H9 (cell line): ENCODE data around the gene PCDHGA6. TPM values are rescaled to one million over a fixed set of nuclear protein-coding genes. Genes with fewer than 3 reads are reported as not detected.

Experiments
- DNase-seq: peaks from one replicate; pipeline ENCODE4 v3.0.0-alpha.2; 2017
- H2AFZ ChIP-seq: one replicate; pipeline ENCODE4 v1.6.1; 2013; ENCODE audit warnings: mild to moderate bottlenecking, low read length, control low read depth, moderate library complexity
- H2AK5ac ChIP-seq: 2 replicates; pipeline ENCODE4 v1.6.1; 2013; ENCODE audit warnings: low read length, control low read depth, mixed read lengths; ENCODE audit not compliant: insufficient read length
- H2BK120ac ChIP-seq: one replicate; pipeline ENCODE4 v1.6.1; 2013; ENCODE audit warnings: low read depth, mild to moderate bottlenecking, low read length, control low read depth, inconsistent platforms; ENCODE audit not compliant: poor library complexity, severe bottlenecking
- H2BK12ac ChIP-seq: 2 replicates; pipeline ENCODE4 v1.6.1; 2013; ENCODE audit warnings: low read length, control low read depth, mixed read lengths, low read depth; ENCODE audit not compliant: insufficient read length
- H2BK15ac ChIP-seq: 2 replicates; pipeline ENCODE4 v1.6.1; 2013; ENCODE audit warnings: low read depth, low read length, control low read depth
- H2BK20ac ChIP-seq: one replicate; pipeline ENCODE4 v1.6.1; 2013; ENCODE audit warnings: low read depth, mild to moderate bottlenecking, low read length, control low read depth, inconsistent platforms; ENCODE audit not compliant: poor library complexity, severe bottlenecking
- H2BK5ac ChIP-seq: 2 replicates; pipeline ENCODE4 v1.6.1; 2013; ENCODE audit warnings: low read length, control low read depth, mixed read lengths; ENCODE audit not compliant: insufficient read length
- H3K14ac ChIP-seq: 2 replicates; pipeline ENCODE4 v1.6.1; 2013; ENCODE audit warnings: low read length, control low read depth; ENCODE audit not compliant: insufficient read depth
- H3K18ac ChIP-seq: 2 replicates; pipeline ENCODE4 v1.6.1; 2013; ENCODE audit warnings: low read depth, mild to moderate bottlenecking, mixed read lengths, low read length, control low read depth; ENCODE audit not compliant: insufficient read length
- H3K23ac ChIP-seq: 2 replicates; pipeline ENCODE4 v1.6.1; 2013; ENCODE audit warnings: low read length, control low read depth, mixed read lengths, low read depth; ENCODE audit not compliant: insufficient read length
- H3K23me2 ChIP-seq: 2 replicates; pipeline ENCODE4 v1.6.1; 2013; ENCODE audit warnings: low read depth, mild to moderate bottlenecking, mixed read lengths, low read length, control low read depth; ENCODE audit not compliant: insufficient read length, poor library complexity, severe bottlenecking
- H3K27ac ChIP-seq: 2 replicates; pipeline ENCODE4 v1.5.1; 2013; ENCODE audit warnings: low read length, control low read depth, mixed read lengths, low read depth; ENCODE audit not compliant: insufficient read length
- H3K27me3 ChIP-seq: 2 replicates; pipeline ENCODE4 v1.6.1; 2013; ENCODE audit warnings: low read length, control low read depth, inconsistent platforms; ENCODE audit not compliant: insufficient read depth
- H3K4ac ChIP-seq: 2 replicates; pipeline ENCODE4 v1.6.1; 2013; ENCODE audit warnings: low read depth, mild to moderate bottlenecking, control low read depth, inconsistent platforms, low read length, moderate library complexity
- H3K4me1 ChIP-seq: 2 replicates; pipeline ENCODE4 v1.6.1; 2013; ENCODE audit warnings: low read length, control low read depth, inconsistent platforms; ENCODE audit not compliant: insufficient read depth
- H3K4me2 ChIP-seq: 2 replicates; pipeline ENCODE4 v1.6.1; 2013; ENCODE audit warnings: low read length, control low read depth, mixed read lengths; ENCODE audit not compliant: insufficient read length, insufficient read depth
- H3K56ac ChIP-seq: 2 replicates; pipeline ENCODE4 v1.6.1; 2013; ENCODE audit warnings: low read depth, mild to moderate bottlenecking, mixed read lengths, low read length, control low read depth; ENCODE audit not compliant: insufficient read length
- H3K79me1 ChIP-seq: 2 replicates; pipeline ENCODE4 v1.6.1; 2013; ENCODE audit warnings: low read depth, mild to moderate bottlenecking, moderate library complexity, low read length, control low read depth, inconsistent platforms; ENCODE audit not compliant: insufficient read depth, poor library complexity, severe bottlenecking
- H3K79me2 ChIP-seq: 2 replicates; pipeline ENCODE4 v1.6.1; 2013; ENCODE audit warnings: low read length, control low read depth, inconsistent platforms; ENCODE audit not compliant: insufficient read depth
- H3K9ac ChIP-seq: 2 replicates; pipeline ENCODE4 v1.6.1; 2013; ENCODE audit warnings: low read length, control low read depth, mixed read lengths; ENCODE audit not compliant: insufficient read length; ENCODE audit errors: extremely low read depth
- H3K9me3 ChIP-seq: one replicate; pipeline ENCODE4 v1.6.1; 2013; ENCODE audit warnings: low read depth, low read length, inconsistent platforms; ENCODE audit not compliant: control insufficient read depth
- H3T11ph ChIP-seq: one replicate; pipeline ENCODE4 v1.6.1; 2013; ENCODE audit warnings: mild to moderate bottlenecking, low read length, control low read depth, inconsistent platforms
- H4K20me1 ChIP-seq: one replicate; pipeline ENCODE4 v1.6.1; 2013; ENCODE audit not compliant: control insufficient read depth, insufficient read length, insufficient read depth
- H4K5ac ChIP-seq: 2 replicates; pipeline ENCODE4 v1.6.1; 2013; ENCODE audit warnings: low read depth, mild to moderate bottlenecking, mixed read lengths, low read length, control low read depth; ENCODE audit not compliant: insufficient read length
- H4K8ac ChIP-seq: replicated peaks from 2 replicates; pipeline ENCODE4 v1.6.1; 2013; ENCODE audit warnings: low read length, control low read depth, mixed read lengths, low read depth; ENCODE audit not compliant: insufficient read length
- H4K91ac ChIP-seq: 2 replicates; pipeline ENCODE4 v1.6.1; 2013; ENCODE audit warnings: low read depth, mild to moderate bottlenecking, moderate library complexity, mixed read lengths, low read length, control low read depth; ENCODE audit not compliant: insufficient read length
- H3K27ac Mint-ChIP-seq, 3 experiments: 2 replicates in 2 of 3; 3 replicates in 1 of 3; pipeline ENCODE4 v1.8.0; 2020 to 2021; ENCODE audit warnings: mixed read lengths in 3 of 3, mild to moderate bottlenecking in 1 of 3, moderate library complexity in 1 of 3
- H3K27me3 Mint-ChIP-seq: 2 replicates; pipeline ENCODE4 v1.8.0; 2021; ENCODE audit warnings: low read depth, mild to moderate bottlenecking, moderate library complexity, mixed read lengths
- H3K36me3 Mint-ChIP-seq, 3 experiments: 2 replicates in 2 of 3; 3 replicates in 1 of 3; pipeline ENCODE4 v1.8.0; 2020 to 2021; ENCODE audit warnings: low read depth in 3 of 3, mixed read lengths in 3 of 3; ENCODE audit not compliant: insufficient read depth in 1 of 3
- H3K4me1 Mint-ChIP-seq, 2 experiments: 2 replicates each; pipeline ENCODE4 v1.8.0; 2020; ENCODE audit warnings: mixed read lengths in 2 of 2
- H3K4me3 Mint-ChIP-seq, 2 experiments: 2 replicates in 1 of 2; 3 replicates in 1 of 2; pipeline ENCODE4 v1.8.0; 2020 to 2021; ENCODE audit warnings: mild to moderate bottlenecking in 2 of 2, mixed read lengths in 2 of 2, moderate library complexity in 1 of 2
- H3K9me3 Mint-ChIP-seq, 2 experiments: 2 replicates in 1 of 2; 3 replicates in 1 of 2; pipeline ENCODE4 v1.8.0; 2020; ENCODE audit warnings: mild to moderate bottlenecking in 2 of 2, mixed read lengths in 2 of 2, moderate library complexity in 1 of 2
- WGBS: extraction: QIAGEN DNeasy Blood & Tissue Kit; methylation state at CpG from one replicate; pipeline ENCODE4 v1.1.7; 2013; ENCODE audit warnings: missing lambda C conversion rate, low lambda C conversion rate, mixed read lengths; ENCODE audit not compliant: insufficient read length; ENCODE audit errors: extremely low coverage; 5-methylcytosine and 5-hydroxymethylcytosine counted together
- total RNA-seq: library from RNA; stranded (reverse); gene quantifications from 2 replicates; pipeline ENCODE4 v1.2.1, GENCODE V29; 2021
- TF ChIP-seq, protein P1 (sequence below): fragments of 200-600 bp; sonication (generic); conservative IDR thresholded peaks from 3 replicates; pipeline ENCODE4 v1.8.0; 2021; ENCODE audit warnings: antibody characterized with exemption, mild to moderate bottlenecking

PCDHGA6 gene
- total RNA-seq, 1 experiment from 2014 or later = 1.7 TPM

DNA sequence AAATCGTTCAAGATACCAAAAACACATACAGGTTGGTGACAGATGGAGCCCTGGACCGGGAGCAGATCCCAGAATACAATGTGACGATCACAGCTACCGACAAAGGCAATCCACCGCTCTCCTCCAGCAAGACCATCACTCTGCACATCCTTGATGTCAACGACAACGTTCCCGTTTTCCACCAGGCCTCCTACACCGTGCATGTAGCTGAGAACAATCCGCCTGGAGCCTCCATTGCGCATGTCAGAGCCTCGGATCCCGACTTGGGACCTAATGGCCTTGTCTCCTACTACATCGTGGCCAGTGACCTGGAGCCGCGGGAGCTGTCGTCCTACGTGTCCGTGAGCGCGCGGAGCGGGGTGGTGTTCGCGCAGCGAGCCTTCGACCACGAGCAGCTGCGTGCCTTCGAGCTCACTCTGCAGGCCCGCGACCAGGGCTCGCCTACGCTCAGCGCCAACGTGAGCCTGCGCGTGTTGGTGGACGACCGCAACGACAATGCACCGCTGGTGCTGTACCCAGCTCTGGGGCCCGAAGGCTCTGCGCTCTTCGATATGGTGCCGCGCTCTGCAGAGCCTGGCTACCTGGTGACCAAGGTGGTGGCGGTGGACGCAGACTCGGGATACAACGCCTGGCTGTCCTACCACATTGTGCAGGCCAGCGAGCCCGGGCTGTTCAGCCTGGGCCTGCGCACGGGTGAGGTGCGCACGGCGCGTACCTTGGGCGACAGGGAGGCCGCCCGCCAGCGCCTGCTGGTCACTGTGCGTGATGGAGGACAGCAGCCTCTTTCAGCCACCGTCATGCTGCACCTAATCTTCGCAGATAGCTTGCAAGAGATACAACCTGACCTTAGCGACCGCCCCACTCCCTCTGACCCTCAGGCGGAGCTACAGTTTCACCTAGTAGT, 1.9 kb upstream of the PCDHGA6 start:
- Histone ChIP-seq H3K9ac (no peak overlapping the region), H3K23ac (no peak overlapping the region), H3K56ac (no peak overlapping the region), H3K79me1 (no peaks in the 10 kb centered on the region), H3K27ac (no peak overlapping the region), H3K9me3 (peaks cover 34% of the 10 kb centered on the region), H4K91ac (no peak overlapping the region), H4K8ac (no peak overlapping the region), H2BK15ac (no peak overlapping the region), H4K5ac (no peak overlapping the region), H2BK5ac (no peak overlapping the region), H3K4me1 (no peaks in the 10 kb centered on the region), H2AFZ (no peak overlapping the region), H3K27me3 (no peaks in the 10 kb centered on the region), H3K23me2 (no peaks in the 10 kb centered on the region), H3K4ac (no peak overlapping the region), H2BK12ac (no peak overlapping the region), H4K20me1 (no peaks in the 10 kb centered on the region), H3K18ac (no peak overlapping the region), H3T11ph (no peak overlapping the region), H3K79me2 (no peaks in the 10 kb centered on the region), H2BK120ac (no peak overlapping the region), H3K14ac (no peak overlapping the region), H3K4me2 (no peak overlapping the region), H2BK20ac (no peak overlapping the region), H2AK5ac (no peak overlapping the region)
- peaks cover 36 to 48% (median 46%) of the 10 kb centered on the region in 3 experiments for H3K36me3 Mint-ChIP-seq
- H3K4me1 Mint-ChIP-seq = no peaks in the 10 kb centered on the region
- TF ChIP-seq, protein P1, sequence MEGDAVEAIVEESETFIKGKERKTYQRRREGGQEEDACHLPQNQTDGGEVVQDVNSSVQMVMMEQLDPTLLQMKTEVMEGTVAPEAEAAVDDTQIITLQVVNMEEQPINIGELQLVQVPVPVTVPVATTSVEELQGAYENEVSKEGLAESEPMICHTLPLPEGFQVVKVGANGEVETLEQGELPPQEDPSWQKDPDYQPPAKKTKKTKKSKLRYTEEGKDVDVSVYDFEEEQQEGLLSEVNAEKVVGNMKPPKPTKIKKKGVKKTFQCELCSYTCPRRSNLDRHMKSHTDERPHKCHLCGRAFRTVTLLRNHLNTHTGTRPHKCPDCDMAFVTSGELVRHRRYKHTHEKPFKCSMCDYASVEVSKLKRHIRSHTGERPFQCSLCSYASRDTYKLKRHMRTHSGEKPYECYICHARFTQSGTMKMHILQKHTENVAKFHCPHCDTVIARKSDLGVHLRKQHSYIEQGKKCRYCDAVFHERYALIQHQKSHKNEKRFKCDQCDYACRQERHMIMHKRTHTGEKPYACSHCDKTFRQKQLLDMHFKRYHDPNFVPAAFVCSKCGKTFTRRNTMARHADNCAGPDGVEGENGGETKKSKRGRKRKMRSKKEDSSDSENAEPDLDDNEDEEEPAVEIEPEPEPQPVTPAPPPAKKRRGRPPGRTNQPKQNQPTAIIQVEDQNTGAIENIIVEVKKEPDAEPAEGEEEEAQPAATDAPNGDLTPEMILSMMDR = no peak
- peaks cover 9% of the 10 kb centered on the region for H3K27me3 Mint-ChIP-seq
- no peak overlapping the region for H3K27ac Mint-ChIP-seq
- no peak overlapping the region for H3K4me3 Mint-ChIP-seq
- no CpG with 5 or more reads among the region's 69 CpGs for WGBS
- peaks cover 59 to 61% of the 10 kb centered on the region in 2 experiments for H3K9me3 Mint-ChIP-seq
- DNase-seq = no peak
